SK-N-SH treated with all-trans-retinoic acid at 6 μM for 48 hours (cell line): ENCODE measurements around the gene DLAT.
A peak's percentile ranks its signal among the peaks of the same experiment; 100 is the strongest.
"Not testable (repeated sequence)": the region's sequence is repeated elsewhere in the genome, so short reads cannot be mapped to it uniquely, and the experiment has no call there.

ENCODE experiments used
- ATAC-seq: fragments of 200-7000 bp; cut with Tn5 transposase; 3 replicates; pipeline ENCODE4 v1.9.1; 2020; ENCODE audit warnings: mild to moderate bottlenecking, moderate library complexity
- ARNTL ChIP-seq: fragments of 450-650 bp; formaldehyde crosslinking; IDR thresholded peaks from 2 replicates; pipeline ENCODE4 v1.5.0; 2020; ENCODE audit warnings: low read depth, mild to moderate bottlenecking, moderate library complexity, borderline replicate concordance
- BACH2 ChIP-seq: fragments of 250-450 bp; sonication (Bioruptor Pico); IDR thresholded peaks from 2 replicates; pipeline ENCODE4 v1.9.0; 2021; ENCODE audit warnings: mild to moderate bottlenecking, borderline replicate concordance
- CREB5 ChIP-seq: fragments of 250-450 bp; sonication (Bioruptor Pico); IDR thresholded peaks from 2 replicates; pipeline ENCODE4 v1.5.1; 2020; ENCODE audit warnings: low read depth, mild to moderate bottlenecking, moderate library complexity
- CSRNP3 ChIP-seq: fragments of 250-450 bp; sonication (Bioruptor Pico); IDR thresholded peaks from 2 replicates; pipeline ENCODE4 v1.5.1; 2021; ENCODE audit warnings: mild to moderate bottlenecking, moderate library complexity
- GLIS3 ChIP-seq: fragments of 250-450 bp; sonication (Bioruptor Pico); IDR thresholded peaks from 2 replicates; pipeline ENCODE4 v1.5.0; 2020; ENCODE audit warnings: mild to moderate bottlenecking, moderate library complexity
- ISL1 ChIP-seq: fragments of 250-450 bp; sonication (Bioruptor Pico); IDR thresholded peaks from 2 replicates; pipeline ENCODE4 v2.1.2; 2022; ENCODE audit warnings: mild to moderate bottlenecking, moderate library complexity
- OSR1 ChIP-seq: fragments of 250-450 bp; sonication (Bioruptor Pico); IDR thresholded peaks from 2 replicates; pipeline ENCODE4 v1.8.0; 2022; ENCODE audit warnings: moderate library complexity, mild to moderate bottlenecking, inconsistent platforms
- PATZ1 ChIP-seq: fragments of 250-450 bp; sonication (Bioruptor Pico); IDR thresholded peaks from 2 replicates; pipeline ENCODE4 v1.8.0; 2020; ENCODE audit warnings: mild to moderate bottlenecking, moderate library complexity, borderline replicate concordance
- POU6F1 ChIP-seq: fragments of 250-450 bp; sonication (Bioruptor Pico); IDR thresholded peaks from 2 replicates; pipeline ENCODE4 v1.8.0; 2021; ENCODE audit warnings: low read depth, mild to moderate bottlenecking, moderate library complexity, borderline replicate concordance
- TOX ChIP-seq: fragments of 250-450 bp; sonication (Bioruptor Pico); IDR thresholded peaks from 2 replicates; pipeline ENCODE4 v1.8.0; 2021; ENCODE audit warnings: mild to moderate bottlenecking, moderate library complexity, borderline replicate concordance
- ZFP3 ChIP-seq: fragments of 250-450 bp; sonication (Bioruptor Pico); IDR thresholded peaks from 2 replicates; pipeline ENCODE4 v1.5.0; 2020; ENCODE audit warnings: mild to moderate bottlenecking, moderate library complexity
- ZNF565 ChIP-seq: fragments of 450-650 bp; formaldehyde crosslinking; conservative IDR thresholded peaks from 2 replicates; pipeline ENCODE4 v1.5.0; 2020; ENCODE audit warnings: low read depth, mild to moderate bottlenecking, moderate library complexity
- ZNF8 ChIP-seq: fragments of 450-650 bp; formaldehyde crosslinking; IDR thresholded peaks from 2 replicates; pipeline ENCODE4 v1.5.0; 2020; ENCODE audit warnings: mild to moderate bottlenecking, moderate library complexity
- TF ChIP-seq, protein P1 (sequence below): fragments of 250-450 bp; sonication (Bioruptor Pico); IDR thresholded peaks from 2 replicates; pipeline ENCODE4 v1.5.0; 2020; ENCODE audit warnings: mild to moderate bottlenecking, moderate library complexity

The DLAT gene

GRCh38 chr11:112085822-112086421 is 60.7 kb downstream of the DLAT start:
- TF ChIP-seq ZFP3 = no peak
- TF ChIP-seq, all 23 proteins: peak for 0
- ATAC-seq = peak; percentile 71

- peak; percentile 97 for ATAC-seq
- no peak for TF ChIP-seq ZNF8 (CRISPR knock-in tag)
- TF ChIP-seq ZNF565 (CRISPR knock-in tag) = no peak
These were observed 61.4 kb downstream of the DLAT start, which contains the start of the genes SDHD and TIMM8B for GRCh38 chr11:112086422-112087191. SDHD (plus strand) TSS chr11:112086873; CDS start chr11:112086908, 35 bp downstream. TIMM8B (minus strand) TSS chr11:112086756; CDS start chr11:112086723, 33 bp downstream.

- peak; percentile 4; the same call in 1 of the 3 replicates for ATAC-seq
- TF ChIP-seq OSR1 (no peak), CSRNP3 (CRISPR knock-in tag) (no peak), POU6F1 (CRISPR knock-in tag) (no peak), TOX (CRISPR knock-in tag) (no peak)
- TF ChIP-seq, all 23 proteins: peak for 0
These were observed 62.0 kb downstream of the DLAT start for GRCh38 chr11:112087212-112087611.

DNA sequence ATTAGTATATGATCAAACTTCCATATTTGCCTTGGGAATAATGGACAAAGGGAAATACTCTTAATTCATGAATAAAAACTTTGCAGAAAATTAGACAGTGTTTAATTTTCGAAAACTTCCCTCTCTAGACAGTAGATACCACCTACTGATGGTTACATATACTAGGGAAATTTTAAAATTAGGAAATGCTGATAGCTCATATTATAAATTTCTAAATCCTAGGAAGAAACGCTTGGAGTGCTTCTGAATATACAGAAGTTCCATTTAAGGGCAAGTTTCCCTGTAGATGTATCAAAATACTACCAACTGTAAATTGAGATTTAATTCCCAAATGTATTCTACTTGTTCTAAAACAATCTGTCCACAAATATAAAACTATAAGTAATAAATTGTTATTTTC is 70.1 kb downstream of the DLAT start:
- not testable (repeated sequence) for ATAC-seq

GRCh38 chr11:112096194-112096593 is 71.0 kb downstream of the DLAT start:
- TF ChIP-seq OSR1 (no peak), TOX (CRISPR knock-in tag) (no peak), ISL1 (CRISPR knock-in tag) (no peak), CREB5 (CRISPR knock-in tag) (no peak)
- TF ChIP-seq, protein P1, sequence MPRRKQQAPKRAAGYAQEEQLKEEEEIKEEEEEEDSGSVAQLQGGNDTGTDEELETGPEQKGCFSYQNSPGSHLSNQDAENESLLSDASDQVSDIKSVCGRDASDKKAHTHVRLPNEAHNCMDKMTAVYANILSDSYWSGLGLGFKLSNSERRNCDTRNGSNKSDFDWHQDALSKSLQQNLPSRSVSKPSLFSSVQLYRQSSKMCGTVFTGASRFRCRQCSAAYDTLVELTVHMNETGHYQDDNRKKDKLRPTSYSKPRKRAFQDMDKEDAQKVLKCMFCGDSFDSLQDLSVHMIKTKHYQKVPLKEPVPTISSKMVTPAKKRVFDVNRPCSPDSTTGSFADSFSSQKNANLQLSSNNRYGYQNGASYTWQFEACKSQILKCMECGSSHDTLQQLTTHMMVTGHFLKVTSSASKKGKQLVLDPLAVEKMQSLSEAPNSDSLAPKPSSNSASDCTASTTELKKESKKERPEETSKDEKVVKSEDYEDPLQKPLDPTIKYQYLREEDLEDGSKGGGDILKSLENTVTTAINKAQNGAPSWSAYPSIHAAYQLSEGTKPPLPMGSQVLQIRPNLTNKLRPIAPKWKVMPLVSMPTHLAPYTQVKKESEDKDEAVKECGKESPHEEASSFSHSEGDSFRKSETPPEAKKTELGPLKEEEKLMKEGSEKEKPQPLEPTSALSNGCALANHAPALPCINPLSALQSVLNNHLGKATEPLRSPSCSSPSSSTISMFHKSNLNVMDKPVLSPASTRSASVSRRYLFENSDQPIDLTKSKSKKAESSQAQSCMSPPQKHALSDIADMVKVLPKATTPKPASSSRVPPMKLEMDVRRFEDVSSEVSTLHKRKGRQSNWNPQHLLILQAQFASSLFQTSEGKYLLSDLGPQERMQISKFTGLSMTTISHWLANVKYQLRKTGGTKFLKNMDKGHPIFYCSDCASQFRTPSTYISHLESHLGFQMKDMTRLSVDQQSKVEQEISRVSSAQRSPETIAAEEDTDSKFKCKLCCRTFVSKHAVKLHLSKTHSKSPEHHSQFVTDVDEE = no peak
- ATAC-seq = no peak

DNA sequence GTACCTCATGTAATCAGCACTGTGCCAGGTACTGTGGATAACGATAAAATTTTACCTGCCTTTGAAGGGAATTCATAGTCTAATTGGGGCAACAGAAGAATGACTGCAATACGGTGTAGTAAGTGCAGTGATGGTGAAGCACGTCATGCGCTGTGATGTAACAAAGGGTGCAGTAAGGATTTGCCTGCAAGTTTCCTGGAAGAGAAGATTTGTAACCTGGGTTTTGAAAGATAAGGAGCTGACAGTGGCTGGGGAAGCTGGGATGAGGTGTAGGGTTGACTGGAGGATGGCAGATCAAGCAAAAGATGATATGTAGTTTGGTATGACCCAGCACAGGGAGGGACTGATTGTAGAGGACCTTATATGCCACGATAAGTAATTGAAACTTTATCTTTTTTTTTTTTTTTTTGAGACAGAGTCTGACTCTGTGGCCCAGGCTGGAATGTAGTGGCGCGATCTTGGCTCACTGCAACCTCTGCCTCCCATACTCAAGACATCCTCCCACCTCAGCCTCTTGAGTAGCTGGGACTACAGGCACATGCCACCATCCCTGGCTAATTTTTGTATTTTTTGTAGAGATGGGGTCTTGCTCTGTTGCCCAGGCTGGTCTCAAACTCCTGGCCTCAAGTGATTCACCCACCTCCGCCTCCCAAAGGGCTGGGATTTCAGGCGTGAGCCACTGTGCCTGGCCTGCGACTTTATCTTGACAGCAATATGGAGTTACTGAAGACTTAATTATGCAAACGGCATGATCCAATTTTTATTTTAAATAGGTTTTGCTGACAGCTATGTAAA is 72.7 kb downstream of the DLAT start:
- ATAC-seq = no peak
- TF ChIP-seq ARNTL (no peak), PATZ1 (CRISPR knock-in tag) (no peak), CREB5 (CRISPR knock-in tag) (no peak), POU6F1 (CRISPR knock-in tag) (no peak), BACH2 (no peak), ZFP3 (no peak), GLIS3 (CRISPR knock-in tag) (no peak)
